ENCODE measurements around the gene CSNK1D.

CSNK1D gene

GRCh38 chr17:82226809-82227628 is 46.5 kb downstream of the CSNK1D start:
- DNase-seq: no peak

DNA sequence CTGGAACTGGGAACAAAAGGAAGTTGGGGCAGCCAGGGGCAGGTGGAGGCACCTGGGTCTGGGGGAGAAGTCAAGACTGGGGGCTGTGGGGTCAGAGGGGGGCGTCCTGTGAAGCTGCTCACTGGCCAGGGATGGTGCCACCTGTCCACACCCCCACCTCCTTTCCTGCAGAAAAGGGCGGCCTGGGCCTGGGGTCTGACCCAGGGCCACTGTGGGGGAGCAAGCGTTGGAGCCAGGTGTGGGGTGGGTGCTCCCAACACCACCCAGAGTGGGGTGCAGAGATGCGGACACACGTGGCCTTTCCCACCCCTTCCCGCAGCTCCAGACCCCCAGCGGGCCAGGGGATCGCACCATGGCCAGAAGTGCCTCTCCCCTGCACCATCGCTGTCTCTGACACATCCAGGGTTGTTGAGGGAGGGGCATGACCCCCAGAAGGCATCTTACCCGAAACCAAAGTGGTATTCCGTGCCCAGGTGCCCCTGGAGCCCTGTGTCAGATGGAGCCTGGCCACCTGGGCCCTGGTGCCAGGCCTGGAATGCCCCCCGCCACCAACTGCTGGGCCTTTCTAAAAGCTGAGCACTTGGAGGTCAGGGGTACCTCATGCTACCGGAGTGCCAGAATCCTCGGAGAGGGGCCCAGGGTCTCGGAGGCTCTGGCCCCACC is 47.2 kb downstream of the CSNK1D start:
- no peak for DNase-seq

- DNase-seq: no peak
Observed at GRCh38 chr17:82225368-82226029, 48.0 kb downstream of the CSNK1D start.

DNA sequence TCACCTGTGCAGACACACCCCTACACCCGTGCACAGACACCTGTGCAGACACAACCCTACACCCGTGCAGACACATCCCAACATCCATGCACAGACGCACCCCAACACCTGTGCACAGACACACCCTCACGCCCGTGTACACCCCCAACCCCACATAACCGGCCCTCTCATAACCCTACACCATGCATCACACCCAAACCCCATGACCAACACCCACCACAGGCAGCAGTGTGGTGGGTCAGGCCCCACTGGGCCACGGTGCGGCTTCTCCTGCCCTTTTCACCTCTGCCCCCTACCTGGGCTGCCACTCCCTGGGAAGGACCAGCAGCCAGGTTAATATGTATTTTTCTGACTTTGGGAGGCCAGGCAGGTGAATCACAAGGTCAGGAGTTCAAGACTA is 48.8 kb downstream of the CSNK1D start:
- no peak for DNase-seq

DNA sequence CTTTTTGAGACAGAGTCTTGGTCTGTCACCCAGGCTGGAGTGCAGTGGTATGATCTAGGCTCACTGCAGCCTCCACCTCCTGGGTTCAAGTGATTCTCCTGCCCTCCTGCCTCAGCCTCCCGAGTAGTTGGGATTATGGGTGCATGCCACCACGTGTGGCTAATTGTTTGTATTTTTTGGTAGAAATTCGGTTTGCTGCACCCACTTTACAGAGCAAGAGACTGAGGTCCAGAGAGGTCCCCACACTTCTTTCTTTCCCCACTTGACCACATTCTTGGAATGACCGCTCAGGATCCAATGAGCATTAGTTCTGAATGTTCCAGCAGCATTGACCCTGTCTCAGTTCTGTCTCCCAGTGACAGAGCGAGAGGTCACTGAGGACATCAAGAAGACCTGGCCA is 50.0 kb downstream of the CSNK1D start:
- DNase-seq: no peak

DNA sequence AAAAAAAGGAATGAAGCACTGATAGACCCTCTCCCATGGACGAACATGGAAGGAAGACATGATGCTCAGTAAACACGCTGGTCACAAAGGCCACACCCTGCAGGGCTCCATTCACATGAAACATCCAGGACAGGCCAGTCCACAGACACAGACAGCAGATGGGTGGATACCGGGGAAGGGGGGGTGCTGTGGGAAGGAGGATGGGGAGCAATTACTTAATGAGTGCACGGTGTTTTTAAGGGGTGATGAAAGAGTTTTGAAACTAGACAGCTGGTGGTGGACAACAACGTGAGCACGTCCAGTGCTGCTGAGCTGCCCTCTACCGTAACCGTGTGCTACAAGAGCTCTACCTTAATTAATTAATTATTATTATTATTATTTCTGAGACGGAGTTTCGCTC is 50.7 kb downstream of the CSNK1D start:
- no peak for DNase-seq

- DNase-seq: no peak
Observed at GRCh38 chr17:82221341-82221902, 52.1 kb downstream of the CSNK1D start.

DNA sequence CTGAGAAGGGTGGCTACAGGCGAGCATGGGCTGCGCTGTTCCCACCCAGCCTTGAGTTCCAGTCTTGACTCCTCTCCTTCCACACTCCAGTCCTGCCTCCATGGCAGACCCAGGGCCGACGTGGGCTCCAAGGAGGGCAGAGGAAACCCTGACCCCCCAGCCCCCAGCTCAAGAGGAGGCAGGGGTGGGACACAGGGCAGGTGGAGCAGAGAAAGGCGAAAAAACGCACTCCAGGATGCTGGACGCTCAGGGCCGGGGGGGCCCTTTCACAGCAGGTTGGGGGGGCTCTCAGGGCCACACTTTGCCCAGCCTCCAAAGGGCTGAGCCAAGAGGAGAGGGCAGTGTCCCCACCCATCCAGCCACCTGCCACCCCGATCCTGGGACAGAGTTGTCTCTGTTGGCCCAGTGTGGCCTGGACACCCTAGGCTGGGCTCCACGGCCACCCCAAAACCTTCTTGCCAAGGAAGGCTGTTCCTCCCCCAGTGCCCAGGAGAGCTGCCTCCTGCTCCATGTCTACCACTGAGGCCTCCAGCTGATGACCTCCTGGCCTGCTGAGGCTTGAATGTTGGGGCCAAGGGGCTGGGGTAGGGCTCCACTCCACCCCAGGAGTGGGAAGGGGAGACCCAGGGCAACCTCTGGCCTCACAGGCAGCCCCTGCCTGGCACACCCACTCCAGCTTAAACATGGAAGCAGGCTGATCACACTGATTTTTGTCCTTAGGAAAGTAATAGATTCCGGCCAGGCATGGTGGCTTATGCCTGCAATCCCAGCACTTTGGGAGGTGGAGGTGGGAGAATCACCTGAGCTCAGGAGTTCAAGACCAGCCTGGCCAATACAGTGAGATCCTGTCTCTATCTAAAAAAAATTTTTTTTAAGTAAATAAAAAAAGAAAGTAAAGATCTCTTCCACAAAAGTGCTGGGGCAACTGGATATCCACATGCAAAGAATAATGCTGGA is 53.5 kb downstream of the CSNK1D start:
- no peak for DNase-seq

DNA sequence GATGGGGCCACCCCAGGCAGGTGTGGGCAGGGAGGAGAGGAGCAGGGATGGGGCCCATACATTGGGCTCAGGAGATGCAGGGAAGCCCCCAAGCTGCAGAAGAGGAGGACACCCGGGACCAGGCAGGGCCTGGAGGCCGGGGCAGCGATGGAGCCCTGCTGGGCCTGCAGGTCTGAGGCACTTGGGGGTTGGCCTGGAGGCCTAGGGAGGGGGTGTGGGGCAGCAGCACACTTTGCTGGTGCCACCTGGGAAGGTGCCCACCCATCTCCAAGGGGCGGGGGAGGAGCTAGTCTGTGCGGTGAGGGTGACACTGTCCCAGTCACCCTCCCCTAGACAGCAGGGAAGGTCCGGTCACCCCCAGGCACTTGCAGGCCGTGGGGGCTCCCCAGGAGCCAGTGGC is 54.4 kb downstream of the CSNK1D start:
- DNase-seq: no peak

DNA sequence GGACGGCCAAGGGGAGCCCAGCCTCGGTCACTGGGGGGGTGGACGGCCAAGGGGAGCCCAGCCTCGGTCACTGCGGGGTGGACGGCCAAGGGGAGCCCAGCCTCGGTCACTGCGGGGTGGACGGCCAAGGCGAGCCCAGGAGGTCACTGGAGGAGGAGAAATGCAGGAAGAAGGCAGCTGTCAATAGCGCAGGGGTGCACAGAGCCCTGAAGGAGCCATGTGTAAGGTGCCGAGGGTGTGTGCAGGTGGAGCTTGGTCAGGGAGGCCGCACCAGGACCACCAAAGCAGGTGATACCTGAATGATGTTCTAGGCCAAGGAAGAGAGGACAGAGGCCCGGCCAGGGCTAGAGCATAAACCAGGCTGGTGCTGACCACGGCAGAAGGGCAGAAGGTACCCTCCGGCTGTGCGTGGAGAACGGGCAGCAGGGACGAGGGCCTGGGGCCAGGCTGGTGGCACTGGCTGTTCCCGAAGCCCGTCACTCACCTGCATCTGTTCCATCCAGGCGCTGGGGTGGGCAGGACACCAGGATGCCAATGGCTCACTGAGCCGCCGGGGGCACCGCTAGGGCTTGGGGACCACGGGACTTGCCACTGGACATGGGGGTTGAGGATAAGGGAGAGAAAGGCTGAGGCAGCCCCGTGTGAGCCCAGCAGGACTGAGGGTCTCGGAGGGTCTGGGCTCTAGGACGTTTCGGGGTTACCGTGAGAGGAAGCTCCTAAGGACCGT is 55.0 kb downstream of the CSNK1D start:
- no peak for DNase-seq

- no peak for DNase-seq
Observed at GRCh38 chr17:82217530-82218204, 55.8 kb downstream of the CSNK1D start.

DNA sequence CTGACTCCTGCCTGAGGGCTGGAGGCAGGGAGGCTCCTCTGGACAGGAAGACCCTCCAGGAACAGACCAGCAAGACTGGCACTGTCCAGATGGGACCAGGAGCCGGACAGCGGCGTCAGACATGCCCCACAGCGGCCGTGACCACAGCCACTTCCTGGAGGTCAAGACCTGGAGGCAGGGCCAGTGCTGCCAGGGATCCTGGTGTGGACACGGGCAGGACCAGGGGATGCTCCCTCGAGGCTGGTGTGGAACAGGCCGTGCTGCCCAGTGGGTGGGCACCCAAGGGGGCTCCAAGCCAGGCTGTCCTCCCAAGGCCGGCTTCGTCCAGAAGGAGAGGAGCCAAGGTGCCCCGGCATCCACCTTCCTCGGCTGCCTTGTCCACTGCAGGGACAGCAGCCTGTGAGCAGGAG is 56.4 kb downstream of the CSNK1D start:
- no peak for DNase-seq

DNA sequence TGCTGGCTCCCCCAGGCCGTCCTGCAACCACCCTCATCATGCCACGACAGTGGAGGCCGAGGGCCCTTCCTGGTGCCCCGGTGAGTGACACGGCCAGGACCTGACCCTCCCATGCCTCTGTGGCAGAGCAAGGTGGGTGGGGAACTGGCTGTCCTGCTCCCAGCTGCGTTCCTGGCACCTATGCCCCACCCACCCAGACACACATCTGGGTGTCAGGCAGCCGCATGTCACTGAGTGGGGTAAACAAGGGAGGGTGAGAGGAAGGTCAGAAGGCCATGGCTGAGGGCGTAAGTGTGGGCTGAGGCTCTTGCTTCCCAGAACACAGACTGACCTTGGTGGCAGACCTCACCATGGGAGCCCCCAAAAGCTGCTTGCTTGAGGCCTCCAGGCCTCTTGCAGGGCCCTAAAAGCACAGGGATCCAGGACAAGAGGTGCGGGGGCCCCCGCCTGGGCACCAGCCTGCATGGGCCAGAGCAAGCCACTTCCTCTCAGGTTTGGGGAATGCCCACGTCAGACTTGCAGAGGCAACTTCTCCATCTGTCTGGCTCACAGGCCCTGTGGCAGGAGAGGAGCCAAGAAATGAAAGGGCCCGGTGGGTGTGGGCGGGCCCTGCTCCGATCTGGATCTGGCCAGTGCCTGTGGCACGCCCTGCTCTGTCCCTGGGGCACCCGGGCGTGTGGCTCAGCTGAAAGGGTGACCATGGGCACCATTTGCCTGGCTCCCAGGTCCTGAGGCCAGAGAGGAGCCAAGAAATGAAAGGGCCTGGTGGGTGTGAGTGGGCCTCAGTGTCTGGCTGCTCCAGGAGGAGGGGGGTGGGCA is 57.0 kb downstream of the CSNK1D start:
- DNase-seq: peak; percentile 63

- DNase-seq: no peak
Observed at GRCh38 chr17:82215972-82216300, 57.6 kb downstream of the CSNK1D start.

DNA sequence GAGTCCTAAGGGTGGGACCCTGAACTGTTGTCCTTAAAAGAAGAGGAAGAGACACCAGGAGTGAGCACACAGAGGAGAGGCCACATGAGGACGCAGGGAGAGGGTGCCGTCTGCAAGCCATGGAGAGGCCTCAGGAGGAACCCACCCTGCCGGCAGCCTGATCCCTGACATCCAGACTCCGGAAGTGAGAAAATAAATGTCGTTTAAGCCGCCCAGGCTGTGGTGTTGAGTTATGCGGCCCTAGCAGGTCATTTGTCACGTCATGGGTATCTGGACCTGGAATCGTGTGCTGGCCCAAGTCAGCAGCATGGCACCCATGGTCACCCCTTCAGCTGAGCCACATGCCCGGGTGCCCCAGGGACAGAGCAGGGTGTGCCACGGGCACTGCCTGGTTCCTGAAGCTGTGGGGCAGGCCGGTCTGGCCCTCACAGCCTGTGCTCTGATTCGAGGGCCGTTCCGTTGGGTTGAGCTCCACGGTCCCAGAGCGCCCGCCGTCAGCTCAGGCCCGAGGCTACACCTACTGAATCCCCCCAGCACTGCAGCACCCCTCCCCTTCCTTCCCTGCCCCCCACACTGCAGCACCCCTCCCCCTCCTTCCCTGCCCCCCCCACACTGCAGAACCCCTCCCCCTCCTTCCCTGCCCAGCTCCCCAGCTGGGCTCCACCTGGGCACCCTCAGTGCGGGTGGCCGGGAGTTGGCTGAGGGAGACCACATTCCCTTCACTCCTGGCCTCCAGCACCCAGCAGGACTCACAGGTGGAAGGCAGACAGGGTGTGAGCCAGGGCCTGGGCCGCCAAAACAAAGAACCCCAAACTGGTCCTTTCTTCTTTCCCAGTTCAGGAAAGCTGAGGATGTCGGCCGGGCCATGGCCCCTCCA is 58.2 kb downstream of the CSNK1D start:
- no peak for DNase-seq

GRCh38 chr17:82214012-82214628 is 59.4 kb downstream of the CSNK1D start:
- no peak for DNase-seq

- no peak for DNase-seq
Observed at GRCh38 chr17:82213251-82214011, 60.1 kb downstream of the CSNK1D start.
